H1 (cell line): ENCODE measurements around the gene GPR137. TPM values are rescaled to one million over a fixed set of nuclear protein-coding genes. Genes with fewer than 3 reads are reported as not detected.

Experiments
- CTCF ChIA-PET: fragments of 300-600 bp; sonication (Branson Sonifier 250); formaldehyde crosslinking; loops from one replicate; lab custom pipeline; 2021; ENCODE audit not compliant: partially characterized antibody; lab: Charles Lee
- POLR2A ChIA-PET: fragments of 300-600 bp; sonication (Branson Sonifier 250); formaldehyde crosslinking; loops from one replicate; lab custom pipeline; 2021; ENCODE audit warnings: inconsistent platforms; ENCODE audit not compliant: partially characterized antibody; lab: Charles Lee
- DNase-seq, 2 experiments: peaks; one replicate each; pipeline versions ENCODE4 v3.0.0 to v3.0.0-alpha.2; 2010 to 2022; ENCODE audit warnings: low spot score in 2 of 2, low read depth in 1 of 2, mixed read lengths in 1 of 2
- FAIRE-seq: peaks from 2 replicates; lab custom pipeline; 2011; peaks lifted over from hg19 to GRCh38; lab: Jason Lieb, UNC
- H2AFZ ChIP-seq: 2 replicates; pipeline ENCODE4 v1.8.1; 2012; ENCODE audit warnings: low read length, inconsistent platforms
- H2AK5ac ChIP-seq: 2 replicates; pipeline ENCODE4 v1.6.1; 2013; ENCODE audit warnings: low read depth, low read length
- H2BK120ac ChIP-seq: replicated peaks from 2 replicates; pipeline ENCODE3; 2013; ENCODE audit warnings: low read depth, low read length, inconsistent platforms
- H2BK12ac ChIP-seq: 2 replicates; pipeline ENCODE4 v1.6.1; 2013; ENCODE audit warnings: low read depth, low read length
- H2BK15ac ChIP-seq: 2 replicates; pipeline ENCODE4 v1.6.1; 2013; ENCODE audit warnings: low read length
- H2BK20ac ChIP-seq: 2 replicates; pipeline ENCODE4 v1.6.1; 2013; ENCODE audit warnings: low read length
- H2BK5ac ChIP-seq: 2 replicates; pipeline ENCODE4 v1.6.1; 2013; ENCODE audit warnings: low read depth, low read length
- H3K14ac ChIP-seq: 2 replicates; pipeline ENCODE4 v1.6.1; 2013; ENCODE audit warnings: inconsistent platforms; ENCODE audit not compliant: insufficient read length
- H3K18ac ChIP-seq: 2 replicates; pipeline ENCODE4 v1.6.1; 2013; ENCODE audit warnings: low read length; ENCODE audit errors: extremely low read depth
- H3K23ac ChIP-seq: 2 replicates; pipeline ENCODE4 v1.6.1; 2013; ENCODE audit warnings: inconsistent platforms; ENCODE audit not compliant: insufficient read length
- H3K23me2 ChIP-seq: 2 replicates; pipeline ENCODE4 v1.6.1; 2013; ENCODE audit warnings: low read depth, low read length
- H3K27ac ChIP-seq: 2 replicates; pipeline ENCODE4 v1.6.1; 2011; ENCODE audit warnings: low read depth, low read length, inconsistent platforms
- H3K27me3 ChIP-seq, 4 experiments: replicated peaks in 1 of 4; 1 replicate in 1 of 4; 2 replicates in 3 of 4; pipeline versions ENCODE4 v1.6.1 to v1.8.1; 2011 to 2013; ENCODE audit warnings: low read length in 3 of 4, mild to moderate bottlenecking in 3 of 4, inconsistent platforms in 2 of 4, mixed read lengths in 2 of 4, moderate library complexity in 1 of 4; ENCODE audit not compliant: control insufficient read depth in 3 of 4, insufficient read depth in 3 of 4; ENCODE audit errors: extremely low read depth in 1 of 4
- H3K36me3 ChIP-seq, 4 experiments: 2 replicates each; pipeline versions ENCODE4 v1.6.1 to v1.8.1; 2011 to 2013; ENCODE audit warnings: mild to moderate bottlenecking in 4 of 4, low read length in 3 of 4, moderate library complexity in 2 of 4, control low read depth in 1 of 4, inconsistent platforms in 1 of 4; ENCODE audit not compliant: insufficient read depth in 4 of 4, control insufficient read depth in 2 of 4
- H3K4ac ChIP-seq: replicated peaks from 2 replicates; pipeline ENCODE3; 2013; ENCODE audit warnings: low read length, low read depth, mixed read lengths, inconsistent platforms; ENCODE audit not compliant: insufficient read length
- H3K4me1 ChIP-seq, 4 experiments: replicated peaks in 1 of 4; 1 replicate in 1 of 4; 2 replicates in 3 of 4; pipeline versions ENCODE4 v1.6.1 to v1.8.1; 2011 to 2013; ENCODE audit warnings: low read length in 3 of 4, inconsistent platforms in 2 of 4, mixed read lengths in 1 of 4; ENCODE audit not compliant: insufficient read depth in 4 of 4, control insufficient read depth in 3 of 4
- H3K4me2 ChIP-seq, 2 experiments: 2 replicates each; pipeline versions ENCODE4 v1.6.1 to v1.8.1; 2011 to 2013; ENCODE audit warnings: low read depth in 2 of 2, low read length in 2 of 2, control low read depth in 1 of 2, inconsistent platforms in 1 of 2, mild to moderate bottlenecking in 1 of 2; ENCODE audit not compliant: insufficient read depth in 1 of 2
- H3K4me3 ChIP-seq, 4 experiments: fragments of 200-600, 300-600 bp in 1 of 4; sonication (generic), shearing (Covaris generic), sonication (Bioruptor Twin) in 1 of 4; 2 replicates each; pipeline versions ENCODE4 v1.5.1 to v1.8.1; 2011 to 2016; ENCODE audit warnings: low read length in 4 of 4, low read depth in 3 of 4, control low read depth in 2 of 4, inconsistent platforms in 2 of 4, mild to moderate bottlenecking in 2 of 4, mixed read lengths in 1 of 4, moderate library complexity in 1 of 4; ENCODE audit not compliant: insufficient read depth in 2 of 4; ENCODE audit errors: extremely low read depth in 1 of 4
- H3K56ac ChIP-seq: replicated peaks from 2 replicates; pipeline ENCODE3; 2013; ENCODE audit warnings: low read depth, mild to moderate bottlenecking, mixed read lengths, low read length, inconsistent platforms; ENCODE audit not compliant: insufficient read length
- H3K79me1 ChIP-seq: 2 replicates; pipeline ENCODE4 v1.6.1; 2013; ENCODE audit warnings: low read depth, low read length, control low read depth
- H3K79me2 ChIP-seq, 2 experiments: 2 replicates each; pipeline versions ENCODE4 v1.6.1 to v1.8.1; 2012 to 2013; ENCODE audit warnings: low read length in 2 of 2, mild to moderate bottlenecking in 2 of 2, inconsistent platforms in 1 of 2; ENCODE audit not compliant: insufficient read depth in 2 of 2, control insufficient read depth in 1 of 2
- H3K9ac ChIP-seq, 4 experiments: replicated peaks in 1 of 4; 1 replicate in 1 of 4; 2 replicates in 3 of 4; pipeline versions ENCODE4 v1.6.1 to v1.8.1; 2011 to 2013; ENCODE audit warnings: low read depth in 3 of 4, low read length in 3 of 4, control low read depth in 2 of 4, mild to moderate bottlenecking in 2 of 4, moderate library complexity in 2 of 4, inconsistent platforms in 1 of 4; ENCODE audit errors: extremely low read depth in 1 of 4
- H3K9me3 ChIP-seq, 2 experiments: 2 replicates each; pipeline versions ENCODE4 v1.6.1 to v1.8.1; 2012 to 2013; ENCODE audit warnings: mild to moderate bottlenecking in 2 of 2, moderate library complexity in 2 of 2, control low read depth in 1 of 2, inconsistent platforms in 1 of 2, low read depth in 1 of 2, low read length in 1 of 2, mixed read lengths in 1 of 2; ENCODE audit not compliant: insufficient read depth in 2 of 2
- H4K20me1 ChIP-seq, 2 experiments: replicated peaks in 1 of 2; 2 replicates each; pipeline versions ENCODE3 to v1.8.1; 2011 to 2013; ENCODE audit warnings: inconsistent platforms in 2 of 2, low read length in 2 of 2, mild to moderate bottlenecking in 1 of 2; ENCODE audit not compliant: insufficient read depth in 2 of 2, control insufficient read depth in 1 of 2
- H4K5ac ChIP-seq: 2 replicates; pipeline ENCODE4 v1.6.1; 2013; ENCODE audit warnings: low read length, low read depth, mixed read lengths, inconsistent platforms; ENCODE audit not compliant: insufficient read length
- H4K8ac ChIP-seq: 2 replicates; pipeline ENCODE4 v1.8.0; 2013; ENCODE audit warnings: mild to moderate bottlenecking, moderate library complexity, low read length, inconsistent platforms; ENCODE audit not compliant: insufficient read depth; ENCODE audit errors: extremely low read depth
- H4K91ac ChIP-seq: replicated peaks from 2 replicates; pipeline ENCODE3; 2013; ENCODE audit warnings: low read length, mixed read lengths, inconsistent platforms; ENCODE audit not compliant: insufficient read length
- HDAC6 ChIP-seq: IDR thresholded peaks from one replicate; pipeline ENCODE4 v1.7.1; 2012; ENCODE audit warnings: low read depth, mild to moderate bottlenecking, inconsistent platforms, low read length, moderate library complexity
- SP1 ChIP-seq: IDR thresholded peaks from 2 replicates; pipeline ENCODE4 v1.6.1; 2011; ENCODE audit warnings: low read depth, low read length
- WGBS, 2 experiments: shearing (Covaris generic) in 1 of 2; methylation state at CpG; one replicate each; pipeline versions ENCODE4 v1.1.6 to v1.1.7; 2013 to 2015; ENCODE audit warnings: low lambda C conversion rate in 2 of 2, mixed read lengths in 2 of 2, inconsistent platforms in 1 of 2, low coverage in 1 of 2, missing lambda C conversion rate in 1 of 2; ENCODE audit not compliant: insufficient replicate concordance in 2 of 2, insufficient coverage in 1 of 2, insufficient read length in 1 of 2; ENCODE audit errors: extremely low coverage in 1 of 2, missing lambda C conversion rate in 1 of 2; 5-methylcytosine and 5-hydroxymethylcytosine counted together
- polyA plus RNA-seq, 7 experiments: library from polyadenylated mRNA; depleted of rRNA in 3 of 7; stranded (reverse) in 5 of 7; unstranded in 2 of 7; fragments of >200 nt in 5 of 7; fragments of 200-250 nt in 2 of 7; gene quantifications; 1 replicate in 5 of 7; 2 replicates in 1 of 7; 4 replicates in 1 of 7; pipeline versions ENCODE4 v1.2.1 to v1.2.3, GENCODE V29; 2011 to 2013; ENCODE audit warnings: missing spikeins in 2 of 7, mixed read lengths in 2 of 7
- total RNA-seq: library from RNA; stranded (reverse); fragmentation: NEBNext Ultra II Directional; extraction: Animal tissue kit (Norgen Biotek cat#: 25700); gene quantifications from 2 replicates; pipeline ENCODE4 v1.2.1, GENCODE V29; 2021

Gene GPR137
- total and polyA plus RNA-seq, 2 of the 8 experiments (the other 6 are each of a cell fraction or from before 2014, with no cell fraction given) = 36.2 to 37.8 TPM

- Histone ChIP-seq H3K9me3 (no peaks in the 10 kb centered on the region), H2AK5ac (no peak overlapping the region), H3K4me1 (peaks cover 0 to 10% (median 4%) of the 10 kb centered on the region in 4 experiments; a peak in 5 of 7 replicates), H2BK15ac (no peak overlapping the region), H3K79me2 (no peaks in the 10 kb centered on the region), H3K23ac (no peak overlapping the region), H3K27me3 (no peaks in the 10 kb centered on the region), H4K91ac (no peak overlapping the region), H3K56ac (peak overlapping the region; percentile 46), H4K5ac (no peak overlapping the region), H2AFZ (no peak overlapping the region), H3K79me1 (no peaks in the 10 kb centered on the region), H2BK120ac (no peak overlapping the region), H2BK12ac (no peak overlapping the region), H3K4ac (no peak overlapping the region), H3K9ac (no peak overlapping the region), H3K23me2 (no peaks in the 10 kb centered on the region), H4K20me1 (peaks cover 4 to 15% of the 10 kb centered on the region in 2 experiments), H3K18ac (no peak overlapping the region), H3K27ac (no peak overlapping the region), H2BK20ac (no peak overlapping the region), H3K4me3 (no peak overlapping the region), H4K8ac (peak overlapping the region; percentile 71; the same call in 1 of the 2 replicates), H3K14ac (no peak overlapping the region), H2BK5ac (no peak overlapping the region), H3K36me3 (peaks cover 20 to 71% (median 35%) of the 10 kb centered on the region in 4 experiments), H3K4me2 (no peak overlapping the region)
- ChIA-PET CTCF (interaction anchor here (0.5 to 8.5 kb wide), 10 partner anchors 8 to 706 kb away, joined by 3 to 102 read pairs (median 6); partner anchors contain the start of genes CATSPERZ, PLCB3 and PPP1R14B), POLR2A (interaction anchor here (0.6 to 11.9 kb wide), 5 partner anchors 7 to 59 kb away, joined by 3 to 352 read pairs (median 4); partner anchors contain the start of genes FKBP2, PLCB3 and PPP1R14B)
- TF ChIP-seq HDAC6 (no peak), SP1 (no peak)
- 89% methylated on average over 8 of the region's 8 CpGs; no CpG with 5 or more reads in 1 of the 2 experiments for WGBS, 2 experiments
- no peak for FAIRE-seq
- no peak for DNase-seq
Measured at GRCh38 chr11:64263947-64264317, 21.7 kb upstream of the GPR137 start.
